WI38 (cell line): ENCODE results near the gene TCFL5.
A peak's percentile ranks its signal among the peaks of the same experiment; 100 is the strongest.

Experiments
- H3K4me3 ChIP-seq: 2 replicates; pipeline ENCODE4 v1.5.1; 2011; ENCODE audit warnings: low read depth, mild to moderate bottlenecking, control low read depth, low read length
- TF ChIP-seq, protein P1 (sequence below): IDR thresholded peaks from 2 replicates; pipeline ENCODE4 v1.5.1; 2012; ENCODE audit warnings: low read depth, mild to moderate bottlenecking, control low read depth, low read length

The TCFL5 gene

DNA sequence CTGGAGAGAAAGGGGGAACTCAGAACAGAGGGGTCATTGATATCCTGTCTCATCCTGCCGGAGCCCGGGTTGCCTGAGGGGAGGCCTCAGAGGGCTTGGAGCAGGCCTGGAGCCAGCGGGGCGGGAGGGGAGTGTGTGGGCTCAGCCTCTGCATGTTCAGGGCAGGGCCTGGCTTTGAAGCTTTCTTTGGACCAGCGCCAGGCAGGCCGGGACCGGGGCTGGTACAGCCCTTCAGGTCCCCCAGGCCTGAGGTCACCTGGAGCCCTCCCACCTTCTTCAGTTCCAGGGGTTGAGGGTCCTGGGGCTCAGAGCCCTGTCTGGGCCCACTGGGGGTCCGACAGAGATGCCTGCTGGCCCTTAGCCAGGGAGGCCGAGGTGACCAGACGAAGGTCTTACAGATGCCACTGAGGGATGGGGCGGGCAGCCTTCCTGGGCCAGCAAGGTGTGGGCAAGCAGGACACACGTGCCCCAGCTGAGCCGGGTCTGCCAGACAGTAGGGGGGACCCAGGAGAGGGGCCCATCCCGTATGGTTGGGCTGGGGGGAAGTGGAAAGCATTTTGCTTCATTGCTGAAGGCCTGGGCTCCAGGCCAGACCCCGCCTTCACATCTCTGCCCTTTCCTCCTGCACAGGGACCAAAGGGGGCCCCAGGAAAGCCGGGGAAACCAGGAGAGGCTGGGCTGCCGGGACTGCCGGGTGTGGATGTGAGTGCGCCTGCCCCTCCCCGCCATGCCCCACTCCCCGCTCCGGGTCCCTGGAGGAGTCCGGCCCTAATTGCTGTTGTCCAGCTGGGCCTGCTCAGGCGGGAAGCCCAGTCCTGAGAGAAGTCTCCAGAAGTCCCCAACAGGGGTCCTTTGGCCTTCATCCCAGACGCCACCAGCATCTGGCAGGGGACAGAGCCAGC lies 42.8 kb downstream of the TCFL5 start:
- H3K4me3 ChIP-seq: no peak overlapping the region
- TF ChIP-seq, protein P1, sequence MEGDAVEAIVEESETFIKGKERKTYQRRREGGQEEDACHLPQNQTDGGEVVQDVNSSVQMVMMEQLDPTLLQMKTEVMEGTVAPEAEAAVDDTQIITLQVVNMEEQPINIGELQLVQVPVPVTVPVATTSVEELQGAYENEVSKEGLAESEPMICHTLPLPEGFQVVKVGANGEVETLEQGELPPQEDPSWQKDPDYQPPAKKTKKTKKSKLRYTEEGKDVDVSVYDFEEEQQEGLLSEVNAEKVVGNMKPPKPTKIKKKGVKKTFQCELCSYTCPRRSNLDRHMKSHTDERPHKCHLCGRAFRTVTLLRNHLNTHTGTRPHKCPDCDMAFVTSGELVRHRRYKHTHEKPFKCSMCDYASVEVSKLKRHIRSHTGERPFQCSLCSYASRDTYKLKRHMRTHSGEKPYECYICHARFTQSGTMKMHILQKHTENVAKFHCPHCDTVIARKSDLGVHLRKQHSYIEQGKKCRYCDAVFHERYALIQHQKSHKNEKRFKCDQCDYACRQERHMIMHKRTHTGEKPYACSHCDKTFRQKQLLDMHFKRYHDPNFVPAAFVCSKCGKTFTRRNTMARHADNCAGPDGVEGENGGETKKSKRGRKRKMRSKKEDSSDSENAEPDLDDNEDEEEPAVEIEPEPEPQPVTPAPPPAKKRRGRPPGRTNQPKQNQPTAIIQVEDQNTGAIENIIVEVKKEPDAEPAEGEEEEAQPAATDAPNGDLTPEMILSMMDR: no peak

DNA sequence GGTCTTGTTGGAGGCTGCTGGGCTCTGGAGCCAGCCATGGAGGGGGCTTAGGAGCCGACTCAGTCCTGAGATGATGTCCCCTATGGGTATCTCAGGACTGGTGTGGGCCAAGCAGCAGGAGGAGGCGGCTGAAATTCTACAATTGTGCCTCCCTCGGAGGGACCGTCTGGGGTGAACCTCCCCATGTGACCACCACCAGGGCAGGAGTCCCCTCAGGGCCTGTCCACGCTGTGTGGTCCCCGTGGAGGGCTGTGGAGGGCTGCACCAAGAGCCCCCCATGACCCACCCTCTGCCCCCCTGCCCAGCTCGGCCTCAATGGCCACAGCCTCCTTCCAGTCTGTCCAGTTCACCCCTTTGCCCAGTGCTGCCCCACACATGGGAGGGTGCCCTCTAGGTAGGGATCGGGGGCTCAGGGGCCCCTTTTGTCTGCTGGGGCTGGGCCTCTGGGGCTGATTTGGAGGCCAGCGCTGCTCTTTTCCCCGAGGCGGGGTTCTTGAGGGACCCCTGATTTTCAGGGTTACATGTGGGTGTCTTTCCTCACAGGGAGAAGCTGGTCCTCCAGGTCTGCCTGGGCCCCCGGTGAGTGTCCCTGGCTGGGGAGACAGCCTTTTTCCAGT lies 43.5 kb downstream of the TCFL5 start:
- TF ChIP-seq, protein P1: no peak
- H3K4me3 ChIP-seq: no peak overlapping the region

DNA sequence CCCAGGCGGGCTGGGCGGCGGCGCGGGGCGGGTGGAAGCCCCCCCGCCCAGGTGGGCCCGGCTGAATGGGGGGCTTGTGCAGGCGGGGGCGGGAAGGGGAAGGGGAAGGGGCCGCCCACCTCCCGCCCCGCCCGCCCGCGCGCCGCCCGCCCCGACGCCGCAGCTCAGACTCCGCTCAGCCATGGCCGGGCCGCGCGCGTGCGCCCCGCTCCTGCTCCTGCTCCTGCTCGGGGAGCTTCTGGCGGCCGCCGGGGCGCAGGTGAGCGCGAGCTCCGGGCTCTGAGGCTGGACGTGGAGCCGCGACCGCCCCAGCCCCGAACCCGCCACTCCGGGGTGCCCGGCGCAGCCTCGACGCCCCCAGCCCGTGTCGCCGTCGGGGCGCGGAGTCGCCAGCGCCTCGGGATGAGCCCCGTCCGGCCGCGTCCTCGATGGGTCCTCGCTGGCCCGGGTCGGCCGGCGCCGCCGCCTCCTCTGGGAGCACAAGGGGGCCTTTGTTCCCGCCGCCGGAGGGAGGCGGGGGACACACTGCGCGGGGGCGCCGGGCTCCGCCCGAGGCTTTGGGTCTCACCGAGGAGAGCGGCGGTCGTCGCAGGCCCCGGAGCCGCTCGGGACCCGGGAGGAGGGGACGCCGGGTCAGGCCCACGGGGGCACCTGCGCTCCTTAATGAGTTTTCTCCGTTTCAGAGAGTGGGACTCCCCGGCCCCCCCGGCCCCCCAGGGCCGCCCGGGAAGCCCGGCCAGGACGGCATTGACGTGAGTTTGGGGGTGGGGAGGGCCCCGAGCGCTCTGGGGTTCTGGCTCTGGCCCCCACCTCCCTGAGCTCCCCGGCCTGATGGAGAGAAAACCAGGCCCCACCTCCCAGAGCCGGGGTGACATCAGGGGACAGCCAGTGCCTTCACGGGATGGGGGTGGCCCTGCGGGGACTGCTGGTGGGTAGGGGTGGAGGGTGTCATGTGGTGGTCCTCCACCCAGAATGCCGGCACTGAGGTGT lies 44.4 kb downstream of the TCFL5 start, which contains the start of gene COL9A3:
TSS of gene COL9A3 (plus strand) at position 167 of the 990 bp plus-strand sequence. CDS start at position 182, 15 bp downstream.
- TF ChIP-seq, protein P1: no peak
- peak within 1 kb of the TSS; percentile 5; the same call in 1 of the 2 replicates for H3K4me3 ChIP-seq

DNA sequence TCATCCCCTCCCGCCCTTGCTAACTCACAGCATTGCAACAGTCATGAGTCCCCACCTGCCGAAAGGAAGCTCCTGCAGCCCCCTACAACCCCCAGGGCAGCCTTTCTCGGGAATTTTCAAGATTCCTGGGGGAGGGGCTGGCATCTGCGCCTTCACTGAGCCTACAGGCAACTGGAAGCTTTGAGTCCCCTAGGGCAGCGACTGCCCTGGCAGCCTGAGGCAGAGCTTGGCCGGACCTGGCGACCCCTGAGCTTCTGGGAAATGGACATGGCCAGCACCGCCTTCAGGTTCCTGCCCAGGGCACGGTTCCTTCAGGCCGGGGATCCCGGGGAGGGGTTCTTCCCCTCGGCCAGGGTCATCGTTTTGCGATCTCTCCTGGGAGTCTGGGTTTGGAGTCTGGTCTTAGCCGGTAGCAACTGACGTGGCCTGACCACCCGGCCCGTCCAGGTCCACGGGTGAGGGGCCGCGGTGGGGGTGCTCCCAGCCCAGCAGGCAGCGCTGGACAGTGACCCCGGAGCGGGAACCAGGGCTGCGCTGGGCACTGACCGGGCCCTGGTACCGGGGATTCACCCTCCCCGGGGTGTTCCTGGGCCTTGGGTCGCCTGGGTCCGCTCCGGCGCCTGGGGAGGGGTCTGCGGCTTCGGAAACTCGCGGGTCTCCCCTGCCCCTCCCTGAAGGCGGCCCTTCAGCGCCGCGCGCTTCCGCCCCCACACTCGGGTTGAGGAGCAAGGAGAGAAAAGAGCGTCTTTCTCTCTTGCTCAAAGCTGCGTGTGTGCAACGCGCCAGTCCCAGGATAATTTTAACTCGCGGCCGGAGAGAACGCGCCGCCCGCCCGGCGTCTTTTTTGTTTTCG lies 45.4 kb downstream of the TCFL5 start:
- H3K4me3 ChIP-seq: peak overlapping the region; percentile 5; the same call in 1 of the 2 replicates
- TF ChIP-seq, protein P1: no peak

DNA sequence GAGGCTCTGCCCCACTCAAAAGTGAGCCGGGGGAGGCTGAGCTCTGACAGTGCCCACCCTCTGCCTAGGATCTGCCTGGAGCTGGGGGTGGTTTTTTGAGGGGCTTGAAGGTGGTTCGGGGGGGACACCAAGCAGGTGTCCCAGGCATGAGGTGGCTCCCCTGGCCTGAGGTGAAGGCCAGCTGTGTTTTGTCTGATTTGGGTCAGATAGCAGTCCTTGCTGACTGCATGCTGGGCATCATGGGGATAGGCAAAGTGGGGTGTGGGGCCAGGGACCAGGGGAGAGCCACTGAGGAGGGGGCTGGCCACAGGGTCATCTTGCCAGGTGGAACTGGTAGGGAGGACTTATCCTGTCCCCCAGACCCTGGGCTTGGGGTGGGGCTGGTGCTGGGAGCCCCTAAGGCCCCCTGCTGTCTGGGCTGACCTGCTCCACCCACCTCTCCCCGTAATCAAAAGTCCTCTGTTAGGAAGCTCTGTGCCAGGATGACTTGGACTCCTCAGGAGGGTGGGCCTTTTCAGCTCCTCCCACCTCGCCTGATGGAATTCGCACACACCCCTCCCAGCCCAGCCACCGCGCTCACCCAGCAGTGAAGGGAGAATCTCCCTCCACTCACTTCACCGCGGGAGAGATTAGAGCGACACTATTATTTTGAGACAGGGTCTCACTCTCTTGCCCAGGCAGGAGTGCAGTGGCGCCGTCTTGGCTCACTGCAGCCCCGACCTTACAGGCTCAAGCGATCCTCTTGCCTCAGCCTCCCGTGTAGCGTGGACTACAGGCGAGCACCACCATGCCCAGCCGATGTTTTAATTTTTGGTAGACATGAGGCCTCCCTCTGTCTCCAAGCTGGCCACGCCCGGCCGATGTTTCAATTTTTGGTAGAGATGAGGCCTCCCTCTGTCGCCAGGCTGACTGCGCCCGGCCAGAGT lies 46.3 kb downstream of the TCFL5 start:
- TF ChIP-seq, protein P1: no peak
- no peak overlapping the region for H3K4me3 ChIP-seq
